Measurements from ENCODE around the gene GREB1.

- TF ChIP-seq SP1 (IDR thresholded peaks at IDR 0.05) = no peak
- no peak for TF ChIP-seq BHLHE40 (IDR thresholded peaks at IDR 0.05; ENCODE audit: borderline replicate concordance)
- TF ChIP-seq FOXK2 (IDR thresholded peaks at IDR 0.05) = no peak
- TF ChIP-seq PKNOX1 (IDR thresholded peaks at IDR 0.05) = no peak
- no peak for TF ChIP-seq CTBP1 (IDR thresholded peaks at IDR 0.05; ENCODE audit: borderline replicate concordance)
Observed at GRCh38 chr2:11635141-11635540, 101.3 kb downstream of the GREB1 start.

Measured in HEK293T (cell line).